Measurements from ENCODE around the gene INO80.

INO80 gene

GRCh38 chr15:41025393-41025792 lies 90.7 kb downstream of the INO80 start:
- no peak for TF ChIP-seq CTCF (IDR thresholded peaks at IDR 0.05; ENCODE audit: insufficient read depth, low read length, missing control alignments)
- no peak overlapping the region for H3K4me3 ChIP-seq (ENCODE audit: low read depth, low read length)
- CTCF ChIA-PET, result interaction anchor here (0.7 to 14.9 kb wide), 12 partner anchors 9 to 269 kb away, joined by 3 to 498 read pairs (median 10); partner anchors contain the start of genes DLL4 and VPS18
- no peak for DNase-seq (ENCODE audit: low read depth, low spot score)
- POLR2A ChIA-PET, result interaction anchor here (1.0 to 1.3 kb wide), 2 partner anchors 72 to 119 kb away, joined by 3 read pairs; partner anchors contain the start of gene CHAC1

DNA sequence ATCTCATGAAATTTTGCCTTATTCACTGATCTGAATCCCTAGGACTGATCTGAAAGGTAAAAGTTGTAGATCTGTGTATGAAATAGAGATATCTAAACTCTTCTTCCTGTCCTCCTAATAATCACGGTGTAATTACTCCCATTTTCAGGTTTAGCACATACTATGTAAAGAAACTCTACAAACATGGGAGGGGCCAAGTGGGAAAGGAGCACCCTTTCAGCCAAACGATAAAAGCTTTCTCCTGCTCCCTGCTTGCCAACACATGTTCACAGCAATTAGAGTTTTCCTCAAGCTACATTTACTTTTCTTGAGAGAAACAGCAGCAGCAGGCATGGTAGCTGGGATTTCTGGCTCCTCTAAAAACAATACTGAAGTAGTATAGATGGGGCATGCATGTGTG lies 91.2 kb downstream of the INO80 start:
- no peak for DNase-seq (ENCODE audit: low read depth, low spot score)
- ChIA-PET POLR2A (interaction anchor here (0.6 to 1.3 kb wide), 3 partner anchors 72 to 119 kb away, joined by 3 read pairs; partner anchors contain the start of gene CHAC1), CTCF (interaction anchor here (0.8 to 14.9 kb wide), 13 partner anchors 7 to 270 kb away, joined by 3 to 498 read pairs (median 13); partner anchors contain the start of genes DLL4 and VPS18)
- no peak overlapping the region for H3K4me3 ChIP-seq (ENCODE audit: low read depth, low read length)
- TF ChIP-seq CTCF (IDR thresholded peaks at IDR 0.05; ENCODE audit: insufficient read depth, low read length, missing control alignments), result no peak

DNA sequence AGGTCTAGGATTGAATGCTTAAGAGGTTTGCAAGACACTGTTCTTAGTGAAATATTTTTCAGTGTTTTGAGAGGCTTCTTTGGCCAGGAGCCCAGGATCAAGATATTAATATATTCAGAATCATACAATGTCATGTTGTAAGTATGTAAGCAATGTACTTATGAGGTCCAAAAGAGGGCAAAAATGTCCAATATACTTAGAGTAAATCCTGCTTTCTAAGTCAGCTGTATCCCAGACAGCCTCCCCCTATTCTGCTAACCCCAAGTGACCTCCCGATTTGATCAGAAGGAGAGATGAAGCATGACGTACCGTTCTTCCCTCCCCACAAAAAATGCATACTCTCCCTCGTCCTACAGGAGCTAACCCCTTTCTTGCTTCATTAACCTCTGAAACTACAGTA lies 91.9 kb downstream of the INO80 start:
- POLR2A ChIA-PET, result interaction anchor here (0.5 to 1.3 kb wide), 3 partner anchors 71 to 134 kb away, joined by 3 read pairs; partner anchors contain the start of gene CHAC1
- H3K4me3 ChIP-seq (ENCODE audit: low read depth, low read length), result no peak overlapping the region
- DNase-seq (ENCODE audit: low read depth, low spot score), result peak; percentile 94
- CTCF ChIA-PET, result interaction anchor here (1.3 to 14.9 kb wide), 11 partner anchors 8 to 162 kb away, joined by 3 to 498 read pairs (median 17); partner anchors contain the start of genes DLL4 and VPS18
- no peak for TF ChIP-seq CTCF (IDR thresholded peaks at IDR 0.05; ENCODE audit: insufficient read depth, low read length, missing control alignments)

DNA sequence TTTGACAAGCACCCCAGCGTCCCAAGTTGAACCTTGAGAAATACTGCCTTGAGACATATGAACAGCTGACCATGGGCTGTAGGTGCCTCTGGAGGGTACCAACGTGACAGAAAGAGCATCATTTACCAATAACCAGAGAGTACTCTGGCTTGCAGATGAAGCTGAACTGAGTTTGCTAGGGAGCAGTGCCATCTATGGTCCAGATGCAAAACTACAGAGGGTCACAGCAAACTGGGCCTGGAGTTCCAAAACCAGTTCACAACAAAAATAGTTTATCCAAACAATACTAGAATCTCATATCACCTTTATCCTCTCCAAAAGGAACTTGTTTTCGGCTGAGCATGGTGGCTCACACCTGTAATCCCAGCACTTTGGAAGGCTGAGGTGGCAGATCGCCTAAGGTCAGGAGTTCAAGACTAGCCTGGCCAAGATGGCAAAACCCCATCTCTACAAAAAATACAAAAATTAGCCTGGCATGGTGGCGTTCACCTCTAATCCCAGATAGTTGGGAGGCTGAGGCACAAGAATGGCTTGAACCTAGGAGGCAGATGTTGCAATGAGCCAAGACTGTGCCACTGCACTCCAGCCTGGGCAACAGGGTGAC lies 93.5 kb downstream of the INO80 start:
- peak; percentile 77 for TF ChIP-seq CTCF (IDR thresholded peaks at IDR 0.05; ENCODE audit: insufficient read depth, low read length, missing control alignments)
- DNase-seq (ENCODE audit: low read depth, low spot score), result peak; percentile 16
- ChIA-PET CTCF (interaction anchor here (1.2 to 14.9 kb wide), 25 partner anchors 9 to 167 kb away, joined by 3 to 498 read pairs (median 9); partner anchors contain the start of genes CHAC1, DLL4 and VPS18), POLR2A (interaction anchor here (0.8 to 1.7 kb wide), 3 partner anchors 64 to 70 kb away, joined by 3 to 4 read pairs (median 4); partner anchors contain the start of gene CHAC1)
- no peak overlapping the region for H3K4me3 ChIP-seq (ENCODE audit: low read depth, low read length)

DNA sequence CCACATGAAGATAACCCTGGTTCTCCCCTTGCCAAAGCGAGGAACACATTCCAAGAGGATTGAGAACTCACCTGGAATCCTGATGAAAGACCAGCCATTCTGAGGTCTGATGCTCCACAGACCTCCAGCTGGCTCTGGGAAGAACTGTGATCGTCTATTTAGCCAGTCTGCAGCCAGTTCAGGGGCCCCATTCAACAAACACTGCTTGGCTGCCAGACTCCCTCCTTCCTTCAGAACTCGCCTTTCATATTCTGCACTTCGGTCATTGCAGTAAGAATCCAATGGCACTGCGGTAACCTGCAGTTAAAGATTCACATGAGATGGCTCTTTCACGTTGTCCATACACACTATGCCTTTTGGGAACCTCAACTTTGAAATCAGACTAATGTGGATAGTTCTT lies 95.3 kb downstream of the INO80 start:
- no peak overlapping the region for H3K4me3 ChIP-seq (ENCODE audit: low read depth, low read length)
- ChIA-PET POLR2A (no interaction called here), CTCF (interaction anchor here (1.2 to 14.9 kb wide), 21 partner anchors 8 to 165 kb away, joined by 3 to 498 read pairs (median 13); partner anchors contain the start of genes DLL4 and VPS18)
- DNase-seq (ENCODE audit: low read depth, low spot score), result no peak
- no peak for TF ChIP-seq CTCF (IDR thresholded peaks at IDR 0.05; ENCODE audit: insufficient read depth, low read length, missing control alignments)

GRCh38 chr15:41020311-41020710 lies 95.8 kb downstream of the INO80 start:
- CTCF ChIA-PET, result interaction anchor here (0.8 to 14.9 kb wide), 13 partner anchors 9 to 165 kb away, joined by 3 to 498 read pairs (median 13); partner anchors contain the start of genes DLL4 and VPS18
- no peak overlapping the region for H3K4me3 ChIP-seq (ENCODE audit: low read depth, low read length)
- no peak for TF ChIP-seq CTCF (IDR thresholded peaks at IDR 0.05; ENCODE audit: insufficient read depth, low read length, missing control alignments)
- DNase-seq (ENCODE audit: low read depth, low spot score), result no peak
- POLR2A ChIA-PET, result interaction anchor here (0.6 kb wide), 1 partner anchor 182 kb away, joined by 4 read pairs; no protein-coding TSS in a partner anchor

Data from AG04449 (cell line).